ENCODE measurements around the gene FANK1. TPM values are rescaled to one million over a fixed set of nuclear protein-coding genes. Genes with fewer than 3 reads are reported as not detected.
"Not testable (repeated sequence)": the region's sequence is repeated elsewhere in the genome, so short reads cannot be mapped to it uniquely, and the experiment has no call there.

Gene FANK1
- total RNA-seq, 1 donor from 2014 or later = 0.35 TPM

DNA sequence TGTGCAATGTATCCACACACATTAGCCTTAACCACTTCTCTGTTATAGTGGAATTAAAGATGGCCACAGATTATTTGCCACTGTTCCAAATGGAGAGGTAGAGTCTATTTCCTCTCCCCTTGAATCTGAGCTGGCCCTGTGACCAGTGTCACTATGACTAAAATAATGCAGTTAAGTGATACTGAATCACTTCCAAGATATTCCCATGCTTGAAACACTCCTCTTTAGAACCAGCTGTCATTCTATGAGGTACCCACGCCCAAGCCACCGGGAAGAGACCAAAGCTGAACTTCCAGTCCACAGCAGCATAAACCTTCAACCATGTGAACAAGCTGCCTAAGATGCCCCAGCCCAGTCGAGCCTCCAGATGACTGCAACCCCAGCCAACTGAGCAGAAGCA, 13.2 kb upstream of the FANK1 start:
- ATAC-seq = peak; percentile 67
- DNase-seq = no peak
- intact Hi-C loops (cut with micrococcal nuclease) = no loop called here

- no peak for ATAC-seq
- intact Hi-C loops (cut with micrococcal nuclease) = no loop called here
- no peak for DNase-seq
Measured at GRCh38 chr10:125886914-125887512, 9.4 kb upstream of the FANK1 start.

GRCh38 chr10:125889441-125889840, 6.9 kb upstream of the FANK1 start:
- peak; percentile 83 for ATAC-seq
- DNase-seq; intact Hi-C loops (cut with micrococcal nuclease): not testable (repeated sequence)

GRCh38 chr10:125892402-125892801, 4.0 kb upstream of the FANK1 start:
- ATAC-seq; intact Hi-C loops (cut with micrococcal nuclease); DNase-seq: not testable (repeated sequence)

DNA sequence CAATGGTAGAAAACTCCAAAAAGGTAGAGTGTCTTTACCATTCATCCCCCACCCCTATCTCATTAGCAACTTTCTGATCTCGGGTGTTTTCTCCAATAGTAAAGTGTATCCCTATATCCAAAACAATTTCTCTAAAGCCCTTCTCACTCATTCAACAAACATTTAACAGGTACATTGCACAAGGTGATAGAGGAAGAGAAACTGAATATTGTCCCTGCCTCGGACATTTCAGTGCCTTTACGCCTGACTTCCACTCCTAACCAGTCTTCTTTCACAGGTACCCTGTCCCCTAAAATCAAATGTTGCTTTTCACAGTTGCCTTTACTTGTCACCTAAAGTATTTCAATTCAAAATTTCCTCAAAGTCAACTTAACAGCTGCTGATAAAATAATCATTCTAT, 2.2 kb upstream of the FANK1 start:
- ATAC-seq; intact Hi-C loops (cut with micrococcal nuclease); DNase-seq: not testable (repeated sequence)

DNA sequence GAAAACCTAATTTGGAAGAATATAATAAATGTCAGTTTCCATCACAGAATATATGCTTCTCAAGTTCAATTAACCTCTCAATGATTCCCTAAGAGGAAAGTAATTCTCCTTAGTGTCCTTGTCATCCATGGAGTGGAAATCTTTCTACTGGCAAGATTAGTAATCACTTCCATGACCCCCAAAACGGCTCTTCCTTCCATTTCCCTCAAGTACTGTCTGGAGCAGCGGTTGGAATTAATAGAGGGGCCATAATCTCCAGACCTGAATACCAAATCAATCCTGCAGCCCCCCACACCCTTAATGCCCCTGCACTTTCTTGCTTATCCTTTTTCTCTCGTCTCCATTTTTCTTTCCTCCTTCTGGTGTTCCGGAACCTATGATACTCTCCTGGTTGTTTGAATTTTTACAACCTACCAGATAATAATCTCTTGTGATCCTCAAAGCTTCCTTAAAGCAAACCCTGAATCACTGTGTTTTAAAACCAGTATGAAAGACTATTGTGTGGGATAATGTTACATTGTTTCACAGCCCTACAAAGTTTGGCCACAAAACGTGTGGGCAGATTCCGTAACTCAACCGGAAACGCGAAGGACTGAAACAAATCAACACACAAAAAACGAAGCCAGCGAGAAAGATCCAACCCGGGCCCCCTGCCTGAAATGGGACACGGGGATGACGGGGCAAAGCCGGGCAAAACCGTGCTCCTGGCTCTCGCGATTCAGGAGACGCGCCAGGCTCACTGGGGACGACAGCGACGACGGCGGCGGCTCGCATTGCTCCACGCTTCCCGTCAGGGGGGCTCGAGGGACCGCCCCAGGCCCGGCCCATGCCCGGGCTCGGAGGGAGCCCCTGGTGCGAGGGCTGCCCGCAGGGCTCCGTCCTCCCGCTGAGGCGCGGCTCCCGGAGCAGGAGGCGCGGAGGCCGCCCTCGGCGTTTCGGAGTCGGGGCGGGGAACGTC, 955 bp upstream of the FANK1 start:
- ATAC-seq (peak; percentile 82), DNase-seq (peak; percentile 80)
- intact Hi-C loops (cut with micrococcal nuclease) = not testable (repeated sequence)

GRCh38 chr10:125897317-125897716, 953 bp downstream of the FANK1 start:
- ATAC-seq; DNase-seq; intact Hi-C loops (cut with micrococcal nuclease): not testable (repeated sequence)

DNA sequence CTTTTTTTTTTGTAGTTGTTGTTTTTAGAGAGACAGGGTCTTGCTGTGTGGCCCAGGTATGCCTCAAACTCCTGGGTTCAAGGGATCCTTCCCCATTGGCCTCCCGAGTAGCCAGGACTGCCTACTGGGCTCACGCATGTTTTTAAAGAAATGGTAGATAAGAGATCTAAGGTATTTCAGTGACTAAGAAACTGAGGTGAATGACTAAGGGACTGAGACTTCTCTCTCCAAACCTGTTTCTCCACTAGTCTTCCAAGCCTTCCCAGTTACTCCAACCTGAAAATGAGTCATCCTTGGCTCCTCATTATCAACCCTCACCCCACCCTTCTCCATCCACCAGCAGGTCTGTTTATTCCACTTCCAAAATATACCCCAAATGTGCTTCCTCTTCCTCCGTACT, 4.6 kb downstream of the FANK1 start:
- ATAC-seq; intact Hi-C loops (cut with micrococcal nuclease); DNase-seq: not testable (repeated sequence)

DNA sequence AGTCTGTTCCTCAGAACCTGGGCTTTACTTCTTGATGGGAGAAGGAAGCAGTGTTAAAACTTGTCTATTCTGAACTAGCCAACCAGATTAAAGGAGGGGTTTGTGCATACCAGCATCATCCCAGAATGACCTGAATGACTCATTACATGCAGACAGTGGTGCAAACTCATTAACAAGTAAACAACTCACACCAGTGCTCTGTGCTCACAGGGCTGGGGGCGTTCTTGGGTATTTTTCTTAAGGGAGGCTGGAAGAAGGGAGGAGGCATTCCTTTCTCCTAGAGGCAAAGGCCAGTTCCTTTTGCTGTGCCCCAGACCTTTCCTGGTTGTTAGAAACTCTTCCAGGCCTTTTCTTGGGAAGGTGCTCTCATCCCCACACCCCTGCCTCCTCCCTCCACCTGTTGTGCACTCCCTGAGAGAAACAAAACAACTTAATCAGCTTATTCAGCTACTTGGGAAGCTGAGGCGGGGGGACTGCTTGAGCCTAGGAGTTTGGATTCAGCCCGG, 6.8 kb downstream of the FANK1 start:
- DNase-seq; intact Hi-C loops (cut with micrococcal nuclease); ATAC-seq: not testable (repeated sequence)

DNA sequence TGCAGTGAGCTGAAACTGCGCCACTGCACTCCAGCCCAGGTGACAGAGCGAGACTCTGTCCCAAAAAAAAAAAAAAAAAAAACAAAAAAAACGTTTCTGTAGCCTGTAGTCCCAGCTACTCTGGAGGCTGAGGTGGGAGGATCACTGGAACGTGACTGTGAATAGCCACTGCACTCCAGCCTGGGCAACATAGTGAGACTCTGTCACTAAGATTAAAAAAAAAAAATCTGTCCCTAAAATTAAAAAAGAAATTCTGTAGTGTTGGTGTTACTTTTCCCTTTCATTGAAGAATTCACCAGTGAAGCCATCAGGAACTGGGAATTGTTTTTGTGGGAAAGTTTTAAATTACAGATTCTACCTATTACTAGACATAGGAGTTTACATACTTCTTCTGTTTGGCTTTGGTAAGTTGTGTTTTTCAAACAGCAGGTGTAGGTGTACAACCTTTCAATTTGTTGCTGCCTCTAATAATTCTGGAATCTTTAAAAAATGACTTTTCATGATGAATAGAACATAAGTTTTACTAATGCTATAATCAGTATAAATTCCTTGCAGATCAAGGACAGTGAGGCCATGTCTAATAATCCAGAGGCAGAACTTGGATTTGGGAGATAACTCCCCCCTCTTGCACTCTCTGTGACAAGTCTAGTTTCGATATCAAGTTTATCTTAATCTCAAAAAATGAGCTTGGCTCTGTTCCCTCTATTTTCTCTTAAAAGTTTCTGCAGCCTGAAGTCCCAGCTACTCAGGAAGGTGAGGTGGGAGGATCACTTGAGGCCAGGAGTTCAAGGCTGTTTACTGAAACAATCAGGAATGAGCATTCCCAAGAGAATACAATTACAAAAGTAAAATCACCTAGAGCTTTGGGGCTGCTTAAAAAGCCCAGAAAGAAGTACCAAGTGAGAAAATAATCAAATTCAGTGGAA, 9.0 kb downstream of the FANK1 start:
- ATAC-seq = not testable (repeated sequence)

GRCh38 chr10:125907598-125907997, 11.2 kb downstream of the FANK1 start:
- intact Hi-C loops (cut with micrococcal nuclease); ATAC-seq; DNase-seq: not testable (repeated sequence)

More for the DNA sequence above, 9.0 kb downstream of the FANK1 start:
- DNase-seq; intact Hi-C loops (cut with micrococcal nuclease): not testable (repeated sequence)

GRCh38 chr10:125908813-125909212, 12.4 kb downstream of the FANK1 start:
- ATAC-seq; DNase-seq; intact Hi-C loops (cut with micrococcal nuclease): not testable (repeated sequence)

DNA sequence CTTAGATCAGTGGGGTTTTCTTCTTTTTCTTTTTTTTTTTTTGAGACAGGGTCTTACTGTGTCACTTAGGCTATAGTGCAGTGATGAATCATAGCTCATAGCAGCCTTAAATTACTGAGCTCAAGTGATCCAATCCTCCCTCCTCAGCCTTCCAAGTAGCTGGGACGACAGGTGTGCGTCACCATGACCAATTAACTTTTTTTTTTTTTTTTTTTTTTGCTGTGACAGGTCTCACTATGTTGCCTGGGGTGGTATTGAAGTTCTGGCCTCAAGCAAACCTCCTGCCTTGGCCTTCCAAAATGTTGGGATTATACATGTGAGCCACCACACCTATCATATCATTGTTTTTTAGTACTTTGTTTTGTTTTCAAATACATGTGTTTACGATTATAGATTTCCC, 13.1 kb downstream of the FANK1 start:
- DNase-seq; ATAC-seq; intact Hi-C loops (cut with micrococcal nuclease): not testable (repeated sequence)

DNA sequence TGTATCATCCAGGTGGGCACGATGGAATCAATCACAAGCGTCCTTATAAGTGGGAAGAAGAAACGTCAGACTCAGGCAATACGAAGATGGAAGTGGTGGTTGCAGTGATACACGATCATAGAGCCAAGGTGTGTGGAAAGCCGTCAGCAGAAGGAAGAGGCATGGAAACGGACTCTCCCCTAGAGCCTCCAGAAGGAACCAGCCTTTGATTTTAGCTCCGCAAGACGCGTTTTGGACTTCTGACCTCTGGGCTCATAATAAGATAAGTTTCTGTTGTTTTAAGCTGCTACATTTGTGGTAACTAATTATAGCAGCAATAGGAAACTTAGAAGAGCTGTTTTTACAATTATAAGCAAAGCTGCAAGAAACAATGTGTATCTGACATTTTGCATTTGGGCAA, 14.8 kb downstream of the FANK1 start:
- intact Hi-C loops (cut with micrococcal nuclease) = no loop called here
- no peak for DNase-seq
- ATAC-seq = no peak

GRCh38 chr10:125911990-125912389, 15.6 kb downstream of the FANK1 start:
- no peak for DNase-seq
- no peak for ATAC-seq
- intact Hi-C loops (cut with micrococcal nuclease) = no loop called here

GRCh38 chr10:125913277-125913676, 16.9 kb downstream of the FANK1 start:
- intact Hi-C loops (cut with micrococcal nuclease); DNase-seq; ATAC-seq: not testable (repeated sequence)

GRCh38 chr10:125916977-125917376, 20.6 kb downstream of the FANK1 start:
- ATAC-seq (no peak), DNase-seq (no peak)
- intact Hi-C loops (cut with micrococcal nuclease) = no loop called here

DNA sequence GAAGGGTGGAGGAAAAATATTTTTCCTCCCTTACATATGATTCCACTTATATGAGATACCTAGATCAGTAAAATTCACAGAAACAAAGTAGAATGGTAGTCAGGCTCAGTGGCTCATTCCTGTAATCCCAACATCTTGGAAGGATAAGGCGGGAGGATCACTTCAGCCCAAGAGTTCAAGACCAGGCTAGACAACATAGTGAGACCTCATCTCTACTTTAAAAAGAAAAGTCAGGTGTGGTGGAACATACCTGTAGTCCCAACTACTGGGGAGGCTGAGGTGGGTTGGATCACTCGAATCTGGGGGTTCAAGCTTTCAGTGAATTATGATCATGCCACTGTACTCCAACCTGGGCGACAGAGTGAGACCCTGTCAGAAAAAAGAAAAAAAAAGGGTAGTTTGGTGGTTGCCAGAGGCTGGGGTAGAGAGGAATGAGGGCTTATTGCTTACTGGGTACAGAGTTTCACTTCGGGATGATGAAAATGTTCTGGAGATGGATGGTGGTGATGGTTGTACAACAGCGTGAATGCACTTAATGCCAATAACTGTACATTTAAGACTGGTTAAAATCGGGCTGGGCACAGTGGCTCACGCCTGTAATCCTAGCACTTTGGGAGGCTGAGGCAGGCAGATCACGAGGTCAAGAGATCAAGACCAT, 21.5 kb downstream of the FANK1 start:
- DNase-seq; ATAC-seq; intact Hi-C loops (cut with micrococcal nuclease): not testable (repeated sequence)
